Measurements from ENCODE around the gene GNAI1. TPM values are rescaled to one million over a fixed set of nuclear protein-coding genes. Genes with fewer than 3 reads are reported as not detected.

Gene GNAI1
- total and polyA plus RNA-seq, 2 of the 13 experiments (the other 11 are each of a cell fraction or from before 2014, with no cell fraction given): 3.5 to 5.7 TPM

- Histone ChIP-seq H3K9me3 (ENCODE audit: low read length) (no peaks in the 10 kb centered on the region), H2AFZ (ENCODE audit: low read length) (no peak overlapping the region), H3K9ac (ENCODE audit: insufficient read depth, low read depth, low read length) (no peak overlapping the region), H3K4me3 (replicated peaks in 1 of 3; ENCODE audit: insufficient read depth in 1 of 3, low read depth in 2 of 3, low read length in 3 of 3) (no peak overlapping the region), H3K79me2 (ENCODE audit: insufficient read depth, low read length) (no peaks in the 10 kb centered on the region), H3K36me3 (replicated peaks in 1 of 2; ENCODE audit: control insufficient read depth in 1 of 2, insufficient read depth in 2 of 2, low read length in 2 of 2) (no peaks in the 10 kb centered on the region), H3K4me1 (ENCODE audit: insufficient read depth, low read length) (peaks cover 8% of the 10 kb centered on the region), H3K27ac (ENCODE audit: extremely low read length, insufficient read depth, low read length) (no peak overlapping the region), H3K27me3 (ENCODE audit: control insufficient read depth in 1 of 2, insufficient read depth in 2 of 2, low read length in 2 of 2) (no peaks in the 10 kb centered on the region), H4K20me1 (ENCODE audit: insufficient read depth, low read length) (no peaks in the 10 kb centered on the region), H3K4me2 (ENCODE audit: low read depth, low read length) (no peak overlapping the region)
- FAIRE-seq (no peak), ATAC-seq (no peak), DNase-seq (ENCODE audit: low spot score) (no peak)
- POLR2A ChIA-PET: no interaction called here
- in situ Hi-C loops (cut with HindIII; ENCODE audit: extremely low pct_ligation_motif_present, low pct_unique_long_range_greater_than_20kb): no loop called here
- no TSS peak for BruUV-seq (replicated peaks)
- intact Hi-C loops (cut with micrococcal nuclease; ENCODE audit: unreplicated experiment): no loop called here
- CTCF ChIA-PET (ENCODE audit: low intra/inter-chr PET ratio, low total read pairs): no interaction called here
- TF ChIP-seq ZNF563 (CRISPR knock-in tag; IDR thresholded peaks at IDR 0.05) (no peak), SOX6 (IDR thresholded peaks at IDR 0.05) (no peak), SOX6 (CRISPR knock-in tag; IDR thresholded peaks at IDR 0.05) (no peak), ZNF570 (CRISPR knock-in tag; IDR thresholded peaks at IDR 0.05; ENCODE audit: borderline replicate concordance) (no peak), MXD3 (CRISPR knock-in tag; IDR thresholded peaks at IDR 0.05) (no peak), DNMT3B (CRISPR knock-in tag; conservative IDR thresholded peaks at IDR 0.05) (no peak), DDIT3 (CRISPR knock-in tag; IDR thresholded peaks at IDR 0.05) (no peak), ZNF513 (CRISPR knock-in tag; conservative IDR thresholded peaks at IDR 0.05) (no peak), SNRNP70 (IDR thresholded peaks at IDR 0.05; ENCODE audit: low read depth, low read length) (no peak), ZNF296 (CRISPR knock-in tag; conservative IDR thresholded peaks at IDR 0.05) (no peak), ZNF317 (CRISPR knock-in tag; IDR thresholded peaks at IDR 0.05) (no peak), KDM3A (CRISPR knock-in tag; IDR thresholded peaks at IDR 0.05; ENCODE audit: low read depth) (no peak), TSC22D2 (CRISPR knock-in tag; IDR thresholded peaks at IDR 0.05; ENCODE audit: borderline replicate concordance) (no peak), JUNB (CRISPR knock-in tag; IDR thresholded peaks at IDR 0.05; ENCODE audit: borderline replicate concordance) (no peak), ZNF704 (CRISPR knock-in tag; IDR thresholded peaks at IDR 0.05; ENCODE audit: borderline replicate concordance) (no peak), KLF16 (CRISPR knock-in tag; IDR thresholded peaks at IDR 0.05) (no peak), ZNF12 (CRISPR knock-in tag; IDR thresholded peaks at IDR 0.05) (no peak), EED (CRISPR knock-in tag; IDR thresholded peaks at IDR 0.05) (no peak), ATAD3A (CRISPR knock-in tag; IDR thresholded peaks at IDR 0.05) (no peak)
These were observed 53.1 kb downstream of the GNAI1 start for GRCh38 chr7:80187727-80188126.
